ENCODE data around the gene ADAMTS12. TPM values are rescaled to one million over a fixed set of nuclear protein-coding genes. Genes with fewer than 3 reads are reported as not detected.

Gene ADAMTS12, protein sequence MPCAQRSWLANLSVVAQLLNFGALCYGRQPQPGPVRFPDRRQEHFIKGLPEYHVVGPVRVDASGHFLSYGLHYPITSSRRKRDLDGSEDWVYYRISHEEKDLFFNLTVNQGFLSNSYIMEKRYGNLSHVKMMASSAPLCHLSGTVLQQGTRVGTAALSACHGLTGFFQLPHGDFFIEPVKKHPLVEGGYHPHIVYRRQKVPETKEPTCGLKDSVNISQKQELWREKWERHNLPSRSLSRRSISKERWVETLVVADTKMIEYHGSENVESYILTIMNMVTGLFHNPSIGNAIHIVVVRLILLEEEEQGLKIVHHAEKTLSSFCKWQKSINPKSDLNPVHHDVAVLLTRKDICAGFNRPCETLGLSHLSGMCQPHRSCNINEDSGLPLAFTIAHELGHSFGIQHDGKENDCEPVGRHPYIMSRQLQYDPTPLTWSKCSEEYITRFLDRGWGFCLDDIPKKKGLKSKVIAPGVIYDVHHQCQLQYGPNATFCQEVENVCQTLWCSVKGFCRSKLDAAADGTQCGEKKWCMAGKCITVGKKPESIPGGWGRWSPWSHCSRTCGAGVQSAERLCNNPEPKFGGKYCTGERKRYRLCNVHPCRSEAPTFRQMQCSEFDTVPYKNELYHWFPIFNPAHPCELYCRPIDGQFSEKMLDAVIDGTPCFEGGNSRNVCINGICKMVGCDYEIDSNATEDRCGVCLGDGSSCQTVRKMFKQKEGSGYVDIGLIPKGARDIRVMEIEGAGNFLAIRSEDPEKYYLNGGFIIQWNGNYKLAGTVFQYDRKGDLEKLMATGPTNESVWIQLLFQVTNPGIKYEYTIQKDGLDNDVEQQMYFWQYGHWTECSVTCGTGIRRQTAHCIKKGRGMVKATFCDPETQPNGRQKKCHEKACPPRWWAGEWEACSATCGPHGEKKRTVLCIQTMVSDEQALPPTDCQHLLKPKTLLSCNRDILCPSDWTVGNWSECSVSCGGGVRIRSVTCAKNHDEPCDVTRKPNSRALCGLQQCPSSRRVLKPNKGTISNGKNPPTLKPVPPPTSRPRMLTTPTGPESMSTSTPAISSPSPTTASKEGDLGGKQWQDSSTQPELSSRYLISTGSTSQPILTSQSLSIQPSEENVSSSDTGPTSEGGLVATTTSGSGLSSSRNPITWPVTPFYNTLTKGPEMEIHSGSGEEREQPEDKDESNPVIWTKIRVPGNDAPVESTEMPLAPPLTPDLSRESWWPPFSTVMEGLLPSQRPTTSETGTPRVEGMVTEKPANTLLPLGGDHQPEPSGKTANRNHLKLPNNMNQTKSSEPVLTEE (N-terminal part only)
- 0.10 TPM in 1 of 2 replicates, not detected in the other for total RNA-seq

DNA sequence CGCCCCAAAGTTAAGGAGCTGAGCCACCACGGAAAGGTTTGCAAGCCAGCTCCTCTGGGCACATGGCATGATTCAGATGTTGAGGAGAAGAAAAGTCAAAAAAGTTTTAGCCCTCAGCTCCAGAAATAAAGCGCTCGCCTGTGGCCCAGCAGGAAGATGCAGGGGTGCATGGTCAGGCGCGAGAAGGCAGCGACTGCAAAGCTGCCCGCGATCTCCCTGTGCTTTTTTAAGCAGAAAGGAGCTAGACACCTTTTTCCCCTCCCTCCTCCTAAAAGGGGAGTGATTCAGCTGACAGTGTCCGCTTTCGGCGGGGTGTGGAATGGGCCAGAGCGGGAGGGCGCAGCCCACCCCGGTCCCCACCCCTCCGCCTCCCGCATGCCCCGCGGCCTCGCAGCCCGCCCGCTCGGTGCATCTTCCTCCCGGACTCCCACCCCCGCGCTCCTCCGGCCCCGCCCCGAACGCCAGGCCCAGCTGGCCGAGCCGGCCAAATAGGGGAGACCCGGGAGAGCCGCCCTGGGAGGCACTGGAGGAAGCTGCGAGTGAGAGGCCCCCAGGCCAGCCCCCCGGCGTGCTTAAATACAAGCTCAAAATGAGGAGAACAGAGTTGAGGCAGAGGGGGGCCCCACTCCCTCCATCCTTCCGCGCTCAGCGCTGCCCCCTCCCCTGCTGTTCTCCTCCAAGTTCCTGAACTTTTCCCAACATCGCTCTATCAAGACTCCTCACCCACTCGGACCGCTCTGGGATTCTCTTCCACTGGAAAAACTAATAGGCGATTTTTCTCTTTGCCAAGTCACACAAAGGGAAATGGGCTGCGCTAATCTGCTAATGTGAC, at the start of gene ADAMTS12:
ADAMTS12 (minus strand) TSS at position 203 of the 832 bp plus-strand sequence; CDS start at position 69, 134 bp downstream.

DNA sequence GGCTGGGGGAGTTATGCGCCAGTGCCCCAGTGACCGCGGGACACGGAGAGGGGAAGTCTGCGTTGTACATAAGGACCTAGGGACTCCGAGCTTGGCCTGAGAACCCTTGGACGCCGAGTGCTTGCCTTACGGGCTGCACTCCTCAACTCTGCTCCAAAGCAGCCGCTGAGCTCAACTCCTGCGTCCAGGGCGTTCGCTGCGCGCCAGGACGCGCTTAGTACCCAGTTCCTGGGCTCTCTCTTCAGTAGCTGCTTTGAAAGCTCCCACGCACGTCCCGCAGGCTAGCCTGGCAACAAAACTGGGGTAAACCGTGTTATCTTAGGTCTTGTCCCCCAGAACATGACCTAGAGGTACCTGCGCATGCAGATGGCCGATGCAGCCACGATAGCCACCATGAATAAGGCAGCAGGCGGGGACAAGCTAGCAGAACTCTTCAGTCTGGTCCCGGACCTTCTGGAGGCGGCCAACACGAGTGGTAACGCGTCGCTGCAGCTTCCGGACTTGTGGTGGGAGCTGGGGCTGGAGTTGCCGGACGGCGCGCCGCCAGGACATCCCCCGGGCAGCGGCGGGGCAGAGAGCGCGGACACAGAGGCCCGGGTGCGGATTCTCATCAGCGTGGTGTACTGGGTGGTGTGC, 44.7 kb upstream of the ADAMTS12 start, which contains the start of gene RXFP3:
RXFP3 (plus strand) TSS at position 6 of the 636 bp plus-strand sequence; CDS start at position 361, 355 bp downstream.

Other genes starting within 250 kb of the ADAMTS12 start
- gene RXFP3, start 44.4 kb upstream of the ADAMTS12 start, total RNA-seq = not detected in 2 replicates
- not detected in 2 replicates for gene SLC45A2, start 92.7 kb upstream of the ADAMTS12 start, total RNA-seq
- 8.0 and 8.9 TPM in 2 replicates for gene AMACR, start 116.1 kb upstream of the ADAMTS12 start, total RNA-seq
- gene C1QTNF3, start 151.2 kb upstream of the ADAMTS12 start, total RNA-seq = 0.54 TPM in 1 of 2 replicates, not detected in the other